Mesothelial cell of epicardium (in vitro differentiated cells): Measurements from ENCODE around the gene C10orf105. TPM values are rescaled to one million over a fixed set of nuclear protein-coding genes. Genes with fewer than 3 reads are reported as not detected.

ENCODE experiments used
- DNase-seq, 2 experiments: peaks; one replicate each; pipeline ENCODE4 v3.0.0; 2021; ENCODE audit warnings: low spot score in 2 of 2; ENCODE audit not compliant: unreplicated experiment in 2 of 2
- H3K27ac Mint-ChIP-seq: 2 replicates; pipeline ENCODE4 v1.8.0; 2021; ENCODE audit warnings: mixed read lengths
- H3K27me3 Mint-ChIP-seq: 2 replicates; pipeline ENCODE4 v1.8.0; 2021; ENCODE audit warnings: low read depth, mixed read lengths
- H3K36me3 Mint-ChIP-seq: 2 replicates; pipeline ENCODE4 v1.8.0; 2021; ENCODE audit warnings: mixed read lengths
- H3K4me1 Mint-ChIP-seq: 2 replicates; pipeline ENCODE4 v1.8.0; 2021; ENCODE audit warnings: mixed read lengths
- H3K4me3 Mint-ChIP-seq: 2 replicates; pipeline ENCODE4 v1.8.0; 2021; ENCODE audit warnings: mild to moderate bottlenecking, moderate library complexity, mixed read lengths
- H3K9me3 Mint-ChIP-seq: 2 replicates; pipeline ENCODE4 v1.8.0; 2021; ENCODE audit warnings: mixed read lengths
- total RNA-seq: library from RNA; stranded (reverse); gene quantifications from 3 replicates; pipeline ENCODE4 v1.2.1, GENCODE V29; 2021
- TF ChIP-seq, protein P1 (sequence below): fragments of 200-600 bp; sonication (generic); IDR thresholded peaks from one replicate; pipeline ENCODE4 v1.5.0; 2021; ENCODE audit warnings: antibody characterized with exemption; ENCODE audit not compliant: unreplicated experiment

The C10orf105 gene
- total RNA-seq, 1 donor from 2014 or later, result 0.25 TPM

DNA sequence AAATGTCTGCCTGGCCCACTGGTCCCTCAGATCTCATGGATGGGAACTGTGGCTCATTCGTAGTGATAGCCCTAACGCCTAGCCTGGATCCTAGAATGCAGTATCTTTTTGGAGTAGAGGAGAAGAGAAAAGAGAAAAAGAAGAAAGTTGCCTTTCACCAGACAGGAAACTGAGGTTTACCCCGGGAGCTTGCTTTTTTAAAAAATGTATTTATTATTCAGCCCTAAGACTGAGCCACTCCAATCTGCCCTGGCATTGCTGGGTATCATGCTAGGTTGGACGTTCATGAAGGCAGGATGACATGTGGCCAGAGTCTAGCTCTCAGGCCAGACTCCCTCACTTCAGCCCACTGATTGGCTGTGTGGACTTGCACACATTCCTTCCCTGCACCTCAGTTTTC is 21.5 kb upstream of the C10orf105 start:
- no peak overlapping the region for H3K27ac Mint-ChIP-seq
- peaks cover 5% of the 10 kb centered on the region for H3K4me1 Mint-ChIP-seq
- DNase-seq, result no peak
- H3K4me3 Mint-ChIP-seq, result no peak overlapping the region
- TF ChIP-seq, protein P1, sequence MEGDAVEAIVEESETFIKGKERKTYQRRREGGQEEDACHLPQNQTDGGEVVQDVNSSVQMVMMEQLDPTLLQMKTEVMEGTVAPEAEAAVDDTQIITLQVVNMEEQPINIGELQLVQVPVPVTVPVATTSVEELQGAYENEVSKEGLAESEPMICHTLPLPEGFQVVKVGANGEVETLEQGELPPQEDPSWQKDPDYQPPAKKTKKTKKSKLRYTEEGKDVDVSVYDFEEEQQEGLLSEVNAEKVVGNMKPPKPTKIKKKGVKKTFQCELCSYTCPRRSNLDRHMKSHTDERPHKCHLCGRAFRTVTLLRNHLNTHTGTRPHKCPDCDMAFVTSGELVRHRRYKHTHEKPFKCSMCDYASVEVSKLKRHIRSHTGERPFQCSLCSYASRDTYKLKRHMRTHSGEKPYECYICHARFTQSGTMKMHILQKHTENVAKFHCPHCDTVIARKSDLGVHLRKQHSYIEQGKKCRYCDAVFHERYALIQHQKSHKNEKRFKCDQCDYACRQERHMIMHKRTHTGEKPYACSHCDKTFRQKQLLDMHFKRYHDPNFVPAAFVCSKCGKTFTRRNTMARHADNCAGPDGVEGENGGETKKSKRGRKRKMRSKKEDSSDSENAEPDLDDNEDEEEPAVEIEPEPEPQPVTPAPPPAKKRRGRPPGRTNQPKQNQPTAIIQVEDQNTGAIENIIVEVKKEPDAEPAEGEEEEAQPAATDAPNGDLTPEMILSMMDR, result no peak
- no peaks in the 10 kb centered on the region for H3K36me3 Mint-ChIP-seq
- no peaks in the 10 kb centered on the region for H3K27me3 Mint-ChIP-seq
- peaks cover 6% of the 10 kb centered on the region for H3K9me3 Mint-ChIP-seq

- Mint-ChIP-seq H3K27me3 (no peaks in the 10 kb centered on the region), H3K36me3 (no peaks in the 10 kb centered on the region), H3K27ac (no peak overlapping the region), H3K4me1 (no peaks in the 10 kb centered on the region), H3K4me3 (no peak overlapping the region), H3K9me3 (peaks cover 6% of the 10 kb centered on the region)
- DNase-seq, result no peak
- TF ChIP-seq, protein P1, result no peak
Measured at GRCh38 chr10:71740069-71740653, 20.6 kb upstream of the C10orf105 start.

DNA sequence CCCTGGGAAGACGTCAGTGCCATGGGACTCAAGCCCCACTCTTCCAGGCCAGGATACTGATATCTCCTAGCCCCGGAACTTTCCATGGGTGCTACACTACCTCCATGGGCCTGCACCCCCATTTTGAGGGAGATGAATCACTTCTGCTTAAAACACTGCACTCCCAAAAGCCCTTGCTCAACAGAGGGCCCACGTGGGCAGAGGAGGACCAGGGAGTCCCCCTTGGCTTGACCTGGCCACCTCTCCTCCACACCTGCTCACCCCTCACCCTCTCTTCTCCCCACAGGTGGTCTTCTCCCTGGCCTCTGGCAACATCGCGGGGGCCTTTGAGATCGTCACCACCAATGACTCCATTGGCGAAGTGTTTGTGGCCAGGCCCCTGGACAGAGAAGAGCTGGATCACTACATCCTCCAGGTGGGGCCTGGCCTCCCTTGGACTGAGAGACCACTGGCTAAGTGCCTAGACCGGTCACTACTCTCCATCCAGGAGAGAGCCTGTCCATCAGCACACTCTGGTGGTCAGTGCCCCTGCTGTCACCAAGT is 19.9 kb upstream of the C10orf105 start:
- no peak overlapping the region for H3K27ac Mint-ChIP-seq
- TF ChIP-seq, protein P1, result no peak
- H3K4me3 Mint-ChIP-seq, result no peak overlapping the region
- H3K27me3 Mint-ChIP-seq, result no peaks in the 10 kb centered on the region
- H3K36me3 Mint-ChIP-seq, result no peaks in the 10 kb centered on the region
- DNase-seq, result no peak
- peaks cover 6% of the 10 kb centered on the region for H3K9me3 Mint-ChIP-seq
- no peaks in the 10 kb centered on the region for H3K4me1 Mint-ChIP-seq

DNA sequence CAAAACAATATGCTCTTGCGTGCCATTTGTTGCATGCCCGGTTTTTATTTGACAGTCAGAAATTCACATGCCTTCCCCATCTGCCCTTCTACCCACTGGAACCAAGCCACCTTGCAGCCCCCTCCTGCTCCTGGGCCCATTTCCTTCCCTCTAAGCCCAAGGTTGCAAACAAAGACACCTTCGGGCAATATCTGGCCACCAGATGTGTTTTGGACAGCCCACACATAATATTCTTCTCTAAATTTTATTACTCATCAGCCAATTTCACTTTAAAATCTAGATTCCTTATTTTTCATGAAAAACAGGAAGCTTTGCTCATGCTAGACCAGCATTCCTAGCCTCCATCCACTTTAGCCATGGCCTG is 18.2 kb upstream of the C10orf105 start:
- Mint-ChIP-seq H3K4me1 (no peaks in the 10 kb centered on the region), H3K9me3 (peaks cover 6% of the 10 kb centered on the region), H3K36me3 (no peaks in the 10 kb centered on the region), H3K27ac (no peak overlapping the region), H3K4me3 (no peak overlapping the region), H3K27me3 (no peaks in the 10 kb centered on the region)
- TF ChIP-seq, protein P1, result no peak
- no peak for DNase-seq

GRCh38 chr10:71737001-71737833 is 17.6 kb upstream of the C10orf105 start:
- Mint-ChIP-seq H3K36me3 (no peaks in the 10 kb centered on the region), H3K4me1 (no peaks in the 10 kb centered on the region), H3K4me3 (no peak overlapping the region), H3K27ac (no peak overlapping the region), H3K9me3 (peaks cover under 1% of the 10 kb centered on the region), H3K27me3 (no peaks in the 10 kb centered on the region)
- DNase-seq, result no peak
- TF ChIP-seq, protein P1, result no peak
